HEK293T (cell line): ENCODE data around the gene TNFRSF25.

ENCODE experiments used
- ARNT ChIP-seq: fragments of 450-650 bp; IDR thresholded peaks from 2 replicates; pipeline ENCODE4 v1.6.1; 2017; ENCODE audit warnings: mild to moderate bottlenecking
- BHLHE40 ChIP-seq: fragments of 450-650 bp; IDR thresholded peaks from 2 replicates; pipeline ENCODE4 v1.6.1; 2016; ENCODE audit warnings: mild to moderate bottlenecking, moderate library complexity, borderline replicate concordance
- ELF4 ChIP-seq: fragments of 450-650 bp; IDR thresholded peaks from 2 replicates; pipeline ENCODE4 v1.6.1; 2017; ENCODE audit warnings: antibody characterized with exemption
- FOXA1 ChIP-seq: fragments of 450-650 bp; IDR thresholded peaks from 2 replicates; pipeline ENCODE4 v1.6.1; 2016; ENCODE audit warnings: mild to moderate bottlenecking
- FOXK2 ChIP-seq: fragments of 450-650 bp; IDR thresholded peaks from 2 replicates; pipeline ENCODE4 v1.6.1; 2016; ENCODE audit warnings: mild to moderate bottlenecking
- FOXM1 ChIP-seq: fragments of 450-650 bp; IDR thresholded peaks from 2 replicates; pipeline ENCODE4 v1.6.1; 2017; ENCODE audit warnings: mild to moderate bottlenecking, borderline replicate concordance
- HDGF ChIP-seq: fragments of 450-650 bp; IDR thresholded peaks from 2 replicates; pipeline ENCODE4 v1.6.1; 2017; ENCODE audit warnings: antibody characterized with exemption, borderline replicate concordance
- LEF1 ChIP-seq: fragments of 450-650 bp; IDR thresholded peaks from 2 replicates; pipeline ENCODE4 v1.6.1; 2017; ENCODE audit warnings: mild to moderate bottlenecking, borderline replicate concordance
- NFRKB ChIP-seq: fragments of 450-650 bp; IDR thresholded peaks from 2 replicates; pipeline ENCODE4 v1.6.1; 2016; ENCODE audit warnings: mild to moderate bottlenecking, moderate library complexity
- SUZ12 ChIP-seq: fragments of 450-650 bp; IDR thresholded peaks from 2 replicates; pipeline ENCODE4 v1.6.1; 2016; ENCODE audit warnings: mild to moderate bottlenecking
- TARDBP ChIP-seq: fragments of 450-650 bp; IDR thresholded peaks from 2 replicates; pipeline ENCODE4 v1.6.1; 2016
- ZNF384 ChIP-seq: fragments of 450-650 bp; IDR thresholded peaks from 2 replicates; pipeline ENCODE4 v1.6.1; 2016
- TF ChIP-seq, protein P1 (sequence below): fragments of 450-650 bp; IDR thresholded peaks from 2 replicates; pipeline ENCODE4 v1.6.1; 2016

GRCh38 chr1:6483017-6483760 is 17.2 kb upstream of the TNFRSF25 start:
- TF ChIP-seq NFRKB: no peak
- TF ChIP-seq FOXA1: no peak
- no peak for TF ChIP-seq FOXM1
- no peak for TF ChIP-seq ARNT
- TF ChIP-seq BHLHE40: no peak
- TF ChIP-seq FOXK2: no peak
- no peak for TF ChIP-seq SUZ12
- no peak for TF ChIP-seq TARDBP
- TF ChIP-seq LEF1: no peak
- no peak for TF ChIP-seq ELF4
- TF ChIP-seq, protein P1, sequence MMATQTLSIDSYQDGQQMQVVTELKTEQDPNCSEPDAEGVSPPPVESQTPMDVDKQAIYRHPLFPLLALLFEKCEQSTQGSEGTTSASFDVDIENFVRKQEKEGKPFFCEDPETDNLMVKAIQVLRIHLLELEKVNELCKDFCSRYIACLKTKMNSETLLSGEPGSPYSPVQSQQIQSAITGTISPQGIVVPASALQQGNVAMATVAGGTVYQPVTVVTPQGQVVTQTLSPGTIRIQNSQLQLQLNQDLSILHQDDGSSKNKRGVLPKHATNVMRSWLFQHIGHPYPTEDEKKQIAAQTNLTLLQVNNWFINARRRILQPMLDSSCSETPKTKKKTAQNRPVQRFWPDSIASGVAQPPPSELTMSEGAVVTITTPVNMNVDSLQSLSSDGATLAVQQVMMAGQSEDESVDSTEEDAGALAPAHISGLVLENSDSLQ: no peak
- TF ChIP-seq HDGF: no peak
- no peak for TF ChIP-seq ZNF384
